Thoracic aorta (tissue), 2 donors: ENCODE measurements around the gene USH1G. TPM values are rescaled to one million over a fixed set of nuclear protein-coding genes. Genes with fewer than 3 reads are reported as not detected.

Experiments
- ATAC-seq: fragments of 150-250 bp; one replicate; pipeline ENCODE4 v1.8.0; 2017; ENCODE audit warnings: low read depth; ENCODE audit not compliant: insufficient number of reproducible peaks, low FRiP score
- DNase-seq: peaks from one replicate; pipeline ENCODE4 v3.0.0-alpha.2; 2020; ENCODE audit warnings: low spot score
- H3K27ac ChIP-seq, 2 donors: fragments of 200-600 bp; sonication (generic); 1 replicate in 1 of 2; 2 replicates in 1 of 2; pipeline ENCODE4 v1.5.1; 2016; ENCODE audit warnings: mild to moderate bottlenecking in 2 of 2, moderate library complexity in 2 of 2
- H3K27me3 ChIP-seq: fragments of 200-600 bp; sonication (generic); replicated peaks from 2 replicates; pipeline ENCODE4 v1.6.0; 2016; ENCODE audit warnings: mild to moderate bottlenecking; ENCODE audit not compliant: insufficient read depth
- H3K36me3 ChIP-seq: fragments of 200-600 bp; sonication (generic); one replicate; pipeline ENCODE4 v1.5.1; 2016
- H3K4me1 ChIP-seq, 2 donors: fragments of 200-600 bp; sonication (generic); 1 replicate in 1 of 2; 2 replicates in 1 of 2; pipeline versions ENCODE4 v1.5.1 to v1.6.0; 2016; ENCODE audit warnings: low read depth in 2 of 2, mild to moderate bottlenecking in 1 of 2; ENCODE audit not compliant: control insufficient read depth in 1 of 2
- H3K4me3 ChIP-seq: fragments of 200-600 bp; sonication (generic); 2 replicates; pipeline ENCODE4 v1.5.1; 2016; ENCODE audit warnings: mild to moderate bottlenecking
- H3K9me3 ChIP-seq: fragments of 200-600 bp; sonication (generic); 2 replicates; pipeline ENCODE4 v1.5.1; 2016
- total RNA-seq, 2 donors: library from RNA; depleted of rRNA; stranded (reverse); fragments of >200 nt; gene quantifications; one replicate each; pipeline versions ENCODE4 v1.1.0 to v1.2.3, GENCODE V29; 2016
- TF ChIP-seq, protein P1 (sequence below): fragments of 200-600 bp; sonication (generic); IDR thresholded peaks from one replicate; pipeline ENCODE4 v1.5.1; 2019; ENCODE audit warnings: antibody characterized with exemption

Gene USH1G
- total RNA-seq, 2 donors from 2014 or later, result not detected

DNA sequence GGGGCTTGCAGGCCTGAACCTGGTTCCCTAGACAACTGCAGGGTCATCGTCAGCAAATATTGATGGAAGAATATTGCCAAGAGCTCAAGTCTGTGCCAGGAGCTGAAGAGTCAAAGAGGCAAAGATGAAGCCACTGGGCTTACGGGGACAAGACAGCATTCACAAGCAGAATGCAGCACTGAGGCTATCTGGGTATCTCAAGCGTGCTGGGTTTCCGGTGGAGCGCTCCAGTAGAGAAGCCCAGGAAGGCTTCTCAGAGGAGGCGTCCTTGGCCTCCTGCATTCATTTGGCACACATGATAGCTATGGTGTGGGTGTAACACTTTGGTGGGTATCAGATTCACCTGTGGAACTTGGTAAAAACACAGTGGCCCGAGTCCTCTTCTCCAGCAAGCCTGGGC, 32.5 kb downstream of the USH1G start:
- Histone ChIP-seq H3K4me3 (no peak overlapping the region), H3K27me3 (no peaks in the 10 kb centered on the region), H3K27ac (no peak overlapping the region), H3K9me3 (no peaks in the 10 kb centered on the region), H3K36me3 (no peaks in the 10 kb centered on the region), H3K4me1 (peaks cover 0 to 9% of the 10 kb centered on the region in 2 donors)
- ATAC-seq, result no peak
- DNase-seq, result no peak
- TF ChIP-seq, protein P1, sequence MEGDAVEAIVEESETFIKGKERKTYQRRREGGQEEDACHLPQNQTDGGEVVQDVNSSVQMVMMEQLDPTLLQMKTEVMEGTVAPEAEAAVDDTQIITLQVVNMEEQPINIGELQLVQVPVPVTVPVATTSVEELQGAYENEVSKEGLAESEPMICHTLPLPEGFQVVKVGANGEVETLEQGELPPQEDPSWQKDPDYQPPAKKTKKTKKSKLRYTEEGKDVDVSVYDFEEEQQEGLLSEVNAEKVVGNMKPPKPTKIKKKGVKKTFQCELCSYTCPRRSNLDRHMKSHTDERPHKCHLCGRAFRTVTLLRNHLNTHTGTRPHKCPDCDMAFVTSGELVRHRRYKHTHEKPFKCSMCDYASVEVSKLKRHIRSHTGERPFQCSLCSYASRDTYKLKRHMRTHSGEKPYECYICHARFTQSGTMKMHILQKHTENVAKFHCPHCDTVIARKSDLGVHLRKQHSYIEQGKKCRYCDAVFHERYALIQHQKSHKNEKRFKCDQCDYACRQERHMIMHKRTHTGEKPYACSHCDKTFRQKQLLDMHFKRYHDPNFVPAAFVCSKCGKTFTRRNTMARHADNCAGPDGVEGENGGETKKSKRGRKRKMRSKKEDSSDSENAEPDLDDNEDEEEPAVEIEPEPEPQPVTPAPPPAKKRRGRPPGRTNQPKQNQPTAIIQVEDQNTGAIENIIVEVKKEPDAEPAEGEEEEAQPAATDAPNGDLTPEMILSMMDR, result no peak

- Histone ChIP-seq H3K27ac (no peak overlapping the region), H3K9me3 (no peaks in the 10 kb centered on the region), H3K36me3 (no peaks in the 10 kb centered on the region), H3K27me3 (no peaks in the 10 kb centered on the region), H3K4me1 (peaks cover 0 to 7% of the 10 kb centered on the region in 2 donors), H3K4me3 (no peak overlapping the region)
- DNase-seq (no peak), ATAC-seq (no peak)
- TF ChIP-seq, protein P1, result no peak
Observed at GRCh38 chr17:74888469-74888868, 34.6 kb downstream of the USH1G start.

GRCh38 chr17:74883241-74883745, 39.8 kb downstream of the USH1G start:
- DNase-seq, result no peak
- no peak overlapping the region for H3K27ac ChIP-seq

GRCh38 chr17:74882517-74883240, 40.4 kb downstream of the USH1G start:
- DNase-seq, result no peak
- no peak overlapping the region for H3K27ac ChIP-seq
- H3K36me3 ChIP-seq, result no peaks in the 10 kb centered on the region
- H3K9me3 ChIP-seq, result no peaks in the 10 kb centered on the region
- no peaks in the 10 kb centered on the region for H3K4me1 ChIP-seq
- H3K4me3 ChIP-seq, result no peak overlapping the region
- no peaks in the 10 kb centered on the region for H3K27me3 ChIP-seq
- TF ChIP-seq, protein P1, result no peak
- no peak for ATAC-seq

More at GRCh38 chr17:74883241-74883745, 39.8 kb downstream of the USH1G start:
- no peak overlapping the region for H3K4me3 ChIP-seq
- no peaks in the 10 kb centered on the region for H3K4me1 ChIP-seq
- H3K36me3 ChIP-seq, result no peaks in the 10 kb centered on the region
- ATAC-seq, result no peak
- no peaks in the 10 kb centered on the region for H3K9me3 ChIP-seq
- TF ChIP-seq, protein P1, result no peak
- H3K27me3 ChIP-seq, result no peaks in the 10 kb centered on the region

GRCh38 chr17:74881073-74881472, 42.0 kb downstream of the USH1G start:
- Histone ChIP-seq H3K4me1 (no peaks in the 10 kb centered on the region), H3K27ac (no peak overlapping the region), H3K9me3 (no peaks in the 10 kb centered on the region), H3K4me3 (no peak overlapping the region), H3K27me3 (no peaks in the 10 kb centered on the region), H3K36me3 (no peaks in the 10 kb centered on the region)
- TF ChIP-seq, protein P1, result no peak
- no peak for DNase-seq
- ATAC-seq, result no peak
